Measurements from ENCODE around the gene SLC9A5. TPM values are rescaled to one million over a fixed set of nuclear protein-coding genes. Genes with fewer than 3 reads are reported as not detected.
A peak's percentile ranks its signal among the peaks of the same experiment; 100 is the strongest.

The SLC9A5 gene
- total RNA-seq, 1 donor from 2014 or later: 1.2 TPM

DNA sequence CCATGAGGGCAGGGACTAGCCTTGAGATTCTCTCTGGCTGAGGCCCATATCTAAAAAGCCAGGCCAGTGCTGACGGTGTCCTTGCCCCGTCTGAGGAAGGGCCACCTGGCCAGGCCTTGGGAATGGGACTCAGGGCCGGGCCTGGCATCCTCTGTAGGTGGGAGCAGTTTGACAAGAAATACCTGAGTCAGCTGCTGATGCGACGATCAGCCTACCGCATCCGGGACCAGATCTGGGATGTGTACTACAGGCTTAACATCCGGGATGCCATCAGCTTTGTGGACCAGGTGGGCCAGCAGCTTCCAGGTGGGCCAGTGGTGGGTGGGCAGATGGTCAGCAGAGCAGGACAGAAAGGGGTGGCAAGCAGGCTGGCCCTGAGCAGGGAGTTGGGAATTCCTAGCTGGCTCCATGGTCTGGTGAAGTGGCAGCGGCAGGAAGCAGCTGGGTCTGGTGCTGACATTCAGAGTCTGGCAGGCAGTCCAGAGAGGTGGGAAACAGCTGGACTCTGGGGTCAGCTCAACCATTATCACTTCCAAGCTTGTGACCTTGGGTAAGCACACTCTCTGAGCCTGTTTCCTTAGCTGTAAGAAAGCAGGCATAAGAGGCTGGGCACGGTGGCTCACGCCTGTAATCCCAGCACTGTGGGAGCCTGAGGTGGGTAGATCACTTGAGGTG is 9.5 kb downstream of the SLC9A5 start:
- peak; percentile 96 for DNase-seq

DNA sequence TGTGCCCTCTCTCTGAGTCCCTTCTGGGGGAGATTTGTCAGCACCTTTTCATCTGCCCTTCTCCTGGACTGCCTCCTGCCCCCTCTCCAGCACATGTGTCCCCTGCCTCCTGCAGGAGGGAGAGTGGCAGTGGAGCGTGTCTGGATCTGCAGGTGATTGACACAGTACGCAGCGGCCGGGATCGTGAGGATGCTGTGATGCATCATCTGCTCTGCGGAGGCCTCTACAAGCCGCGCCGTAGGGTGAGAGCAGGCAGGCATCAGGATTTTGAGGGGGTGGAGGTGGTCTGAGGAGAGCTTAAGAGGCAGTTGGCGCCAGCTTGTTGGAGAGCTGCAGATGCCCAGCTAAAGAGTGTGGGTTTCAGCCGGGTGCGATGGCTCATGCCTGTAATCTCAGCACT is 10.9 kb downstream of the SLC9A5 start:
- DNase-seq: no peak

DNA sequence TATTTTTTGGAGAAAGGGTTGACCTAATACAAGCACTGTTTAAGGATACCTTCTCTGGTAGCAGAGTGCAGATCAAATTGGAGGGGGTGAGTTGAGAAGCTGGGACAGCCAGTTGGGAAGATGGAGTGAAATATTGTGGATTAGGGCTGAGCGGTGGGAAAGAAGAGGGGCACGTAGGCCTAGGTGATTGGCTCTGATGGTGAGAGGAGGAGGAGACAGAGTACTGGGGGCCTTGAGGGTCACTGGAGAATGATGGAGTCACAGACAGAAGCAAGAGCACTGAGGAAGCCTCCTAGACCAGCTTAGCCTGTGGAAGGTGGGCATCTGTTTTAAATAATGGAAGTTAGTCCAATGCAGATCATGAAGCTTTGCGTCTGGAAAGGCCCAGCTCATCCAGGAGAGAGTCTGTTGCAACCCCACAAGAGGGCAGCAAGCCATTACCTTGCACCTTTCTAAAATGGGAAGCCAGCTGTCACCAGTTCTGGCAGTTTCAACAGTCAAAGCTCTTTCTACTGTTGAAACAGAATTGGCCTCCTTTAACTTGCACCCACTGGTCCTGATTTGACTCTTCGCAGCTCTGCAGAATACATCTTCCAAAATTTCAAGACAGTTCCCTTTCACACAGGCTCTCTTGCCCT is 11.8 kb downstream of the SLC9A5 start:
- peak; percentile 70 for DNase-seq

DNA sequence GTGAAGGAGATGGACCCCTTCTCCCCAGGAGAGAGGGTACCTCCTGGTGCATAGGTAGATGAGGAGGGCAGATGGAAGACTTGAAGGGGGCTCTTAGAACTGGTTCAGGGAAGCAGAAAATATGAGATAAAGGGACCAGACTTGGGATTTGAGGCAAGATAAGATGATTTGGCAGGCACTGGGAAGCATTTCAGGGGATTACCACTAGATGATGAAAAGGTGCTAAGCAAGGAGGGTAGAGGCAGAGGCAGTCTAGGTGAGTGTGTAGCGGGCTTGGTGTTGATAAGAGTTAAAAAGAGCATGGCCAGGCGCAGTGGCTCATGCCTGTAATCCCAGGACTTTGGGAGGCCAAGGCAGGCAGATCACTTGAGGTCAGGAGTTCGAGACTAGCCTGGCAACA is 14.4 kb downstream of the SLC9A5 start:
- no peak for DNase-seq

DNA sequence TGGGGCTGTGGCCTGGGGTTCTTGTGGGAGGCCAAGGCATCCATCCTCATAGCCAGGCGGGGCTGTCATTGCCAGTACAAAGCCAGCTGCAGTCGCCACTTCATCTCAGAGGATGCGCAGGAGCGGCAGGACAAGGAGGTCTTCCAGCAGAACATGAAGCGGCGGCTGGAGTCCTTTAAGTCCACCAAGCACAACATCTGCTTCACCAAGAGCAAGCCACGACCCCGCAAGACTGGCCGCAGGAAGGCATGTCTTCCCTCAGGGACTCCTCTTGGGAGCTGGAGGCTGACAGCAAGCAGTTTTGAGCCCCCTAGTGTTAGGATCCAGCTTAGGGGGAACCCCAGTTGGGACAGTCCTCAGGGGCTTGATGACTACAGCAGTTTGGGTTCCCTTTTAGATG is 15.5 kb downstream of the SLC9A5 start:
- DNase-seq: no peak

DNA sequence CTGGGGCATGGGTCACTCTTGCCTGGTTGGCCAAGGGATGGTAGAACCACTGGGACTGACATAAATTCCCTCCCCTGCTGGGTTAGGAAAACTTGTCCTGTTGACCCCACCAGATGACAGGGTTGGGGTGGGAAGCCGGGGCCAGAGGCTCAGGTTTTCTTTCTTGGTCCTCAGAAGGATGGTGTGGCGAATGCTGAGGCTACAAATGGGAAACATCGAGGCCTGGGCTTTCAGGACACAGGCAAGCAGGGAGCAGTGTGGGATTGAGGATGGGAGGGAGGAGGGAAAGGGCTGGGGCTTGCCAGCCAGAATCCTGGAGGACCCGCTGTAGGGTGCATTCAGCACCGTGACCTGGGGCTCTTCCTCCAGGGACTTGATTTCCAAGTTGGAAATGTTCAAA is 16.1 kb downstream of the SLC9A5 start:
- no peak for DNase-seq

DNA sequence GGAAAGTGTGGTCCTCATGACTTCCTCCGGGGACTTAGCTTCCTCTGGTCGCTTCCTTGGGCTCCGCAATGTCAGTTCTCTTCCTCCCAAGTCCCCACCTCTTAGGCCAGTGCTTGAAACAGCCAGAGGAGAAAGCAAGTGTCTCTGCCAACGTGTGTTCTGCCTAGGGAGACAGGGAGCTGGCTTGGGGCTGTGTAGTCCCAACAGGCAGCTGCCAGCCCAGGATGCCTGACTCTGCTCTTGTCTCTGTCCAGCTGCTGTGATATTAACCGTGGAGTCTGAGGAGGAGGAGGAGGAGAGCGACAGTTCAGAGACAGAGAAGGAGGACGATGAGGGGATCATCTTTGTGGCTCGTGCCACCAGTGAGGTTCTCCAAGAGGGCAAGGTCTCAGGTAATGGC is 17.1 kb downstream of the SLC9A5 start:
- no peak for DNase-seq

DNA sequence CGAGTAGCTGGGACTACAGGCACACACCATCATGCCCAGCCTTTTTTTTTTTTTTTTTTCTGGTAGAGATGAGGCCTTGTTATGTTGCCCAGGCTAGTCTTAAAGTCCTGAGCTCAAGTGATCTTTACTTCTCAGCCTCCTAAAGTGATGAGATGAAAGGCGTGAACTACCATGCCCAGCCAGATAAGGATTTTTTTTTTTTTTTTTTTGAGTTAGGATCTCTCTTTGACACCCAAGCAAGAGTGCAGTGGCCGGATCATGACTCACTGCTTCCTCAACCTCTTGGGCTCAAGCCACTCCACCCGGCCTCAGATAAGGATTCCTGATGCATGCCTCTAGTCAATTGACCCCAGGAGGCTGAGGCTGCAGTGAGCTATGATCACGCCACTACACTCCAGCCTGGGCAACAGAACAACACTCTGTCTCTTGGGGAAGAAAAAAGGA is 19.4 kb downstream of the SLC9A5 start:
- DNase-seq: peak; percentile 94

DNA sequence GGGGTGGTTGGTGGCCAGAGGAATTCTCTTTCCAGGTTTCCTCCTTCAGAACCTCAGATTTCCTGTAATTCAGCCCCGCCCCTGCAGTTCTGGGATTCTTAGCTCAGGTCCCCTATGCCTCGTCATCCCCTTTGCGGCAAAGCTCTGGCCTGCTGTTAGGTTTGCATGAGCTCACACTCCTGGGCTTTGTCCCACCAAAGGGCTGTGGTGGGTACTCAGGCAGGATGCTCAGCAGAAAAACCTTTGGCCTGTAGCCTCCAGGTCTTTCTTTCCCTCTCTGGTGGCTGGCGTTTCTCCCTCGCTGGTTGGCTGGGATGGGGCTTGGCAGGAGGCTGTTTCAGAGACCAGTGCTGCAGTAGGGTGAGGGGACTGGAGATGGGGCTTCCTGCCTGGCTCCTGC is 21.0 kb downstream of the SLC9A5 start:
- DNase-seq: peak; percentile 80

DNA sequence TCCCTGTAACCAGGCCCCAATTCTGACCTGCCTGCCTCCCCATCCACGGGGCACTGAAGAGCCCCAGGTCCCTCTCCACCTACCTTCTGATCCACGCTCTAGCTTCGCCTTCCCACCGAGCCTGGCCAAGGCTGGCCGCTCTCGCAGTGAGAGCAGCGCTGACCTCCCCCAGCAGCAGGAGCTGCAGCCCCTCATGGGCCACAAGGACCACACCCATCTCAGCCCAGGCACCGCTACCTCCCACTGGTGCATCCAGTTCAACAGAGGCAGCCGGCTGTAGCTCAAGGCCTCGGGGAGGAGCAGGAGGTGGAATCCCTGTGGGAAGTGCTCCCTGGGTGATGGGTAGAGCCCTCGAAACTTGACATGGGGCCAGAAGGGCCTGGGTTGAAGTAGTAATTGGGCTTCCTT is 22.2 kb downstream of the SLC9A5 start:
- no peak for DNase-seq

DNA sequence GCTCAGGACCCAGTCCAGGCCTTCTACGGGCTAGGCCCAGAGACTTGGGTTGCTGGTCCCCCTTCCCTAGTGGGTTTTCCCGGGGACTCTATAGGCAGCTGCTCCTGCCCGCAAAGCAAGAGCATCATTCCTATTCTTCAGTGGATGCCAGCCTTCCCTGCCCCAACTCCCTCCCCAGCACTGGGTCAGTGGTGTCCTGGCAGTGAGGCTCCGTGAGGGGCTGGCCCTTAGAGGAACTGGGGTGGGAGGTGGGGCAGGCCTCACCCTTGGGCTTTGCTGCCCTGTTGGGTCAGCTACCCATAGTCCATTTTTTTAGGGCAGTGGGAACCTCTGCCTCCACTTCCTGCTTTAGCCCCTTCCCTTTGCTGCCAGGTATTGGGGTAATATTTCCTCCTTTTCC is 22.7 kb downstream of the SLC9A5 start:
- no peak for DNase-seq

DNA sequence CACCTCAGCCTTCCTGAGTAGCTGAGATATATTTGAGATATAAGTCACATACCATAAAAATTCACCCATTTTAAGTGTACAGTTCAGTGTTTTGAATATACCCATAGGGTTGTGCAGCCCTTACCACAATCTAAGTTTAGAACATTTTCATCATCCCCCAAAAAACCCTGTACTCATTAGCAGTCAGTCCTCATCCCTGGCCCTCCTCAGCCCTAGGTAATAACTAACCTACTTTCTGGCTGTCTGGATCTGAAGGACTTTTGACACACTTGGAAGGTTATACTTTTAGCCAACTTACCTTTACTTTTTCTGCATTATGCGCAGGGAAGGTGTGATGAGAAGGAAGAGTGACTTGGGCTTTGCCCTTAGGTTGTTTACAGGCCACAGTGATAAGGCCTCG is 26.5 kb downstream of the SLC9A5 start:
- DNase-seq: no peak

DNA sequence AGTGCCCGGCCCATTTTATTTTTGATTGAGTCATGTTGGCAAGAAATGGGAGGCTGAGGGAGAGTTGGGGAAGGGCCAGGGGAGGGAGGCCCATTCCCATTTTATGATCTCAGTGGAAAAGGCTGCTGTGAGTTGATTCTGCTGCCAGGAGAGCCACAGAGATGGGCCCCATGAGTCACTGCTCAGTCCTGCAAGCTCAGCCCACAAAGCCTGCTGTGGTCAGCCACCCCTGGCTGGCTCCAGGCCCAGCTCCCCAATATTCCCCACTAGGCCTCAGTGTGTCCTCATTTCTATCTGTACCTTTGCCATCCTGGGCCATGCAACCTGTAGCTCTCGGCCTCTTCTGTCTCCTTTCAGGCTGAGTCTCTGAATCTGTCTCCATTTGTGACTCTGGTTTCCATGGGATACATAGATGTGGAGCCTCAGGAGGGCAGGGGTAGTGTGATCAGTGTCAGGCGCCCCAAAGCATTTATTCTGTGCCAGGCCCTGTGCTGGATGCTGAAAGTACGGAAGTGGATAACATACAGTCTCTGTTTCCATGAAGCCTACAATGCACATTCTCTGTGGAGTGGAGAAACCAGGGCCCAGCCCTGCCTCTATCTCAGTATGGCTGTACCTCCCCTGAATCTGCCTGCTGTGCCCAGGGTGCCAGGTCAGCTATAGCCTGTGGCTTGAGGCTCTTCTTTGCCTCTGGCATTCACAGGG is 28.7 kb downstream of the SLC9A5 start:
- DNase-seq: peak; percentile 87

DNA sequence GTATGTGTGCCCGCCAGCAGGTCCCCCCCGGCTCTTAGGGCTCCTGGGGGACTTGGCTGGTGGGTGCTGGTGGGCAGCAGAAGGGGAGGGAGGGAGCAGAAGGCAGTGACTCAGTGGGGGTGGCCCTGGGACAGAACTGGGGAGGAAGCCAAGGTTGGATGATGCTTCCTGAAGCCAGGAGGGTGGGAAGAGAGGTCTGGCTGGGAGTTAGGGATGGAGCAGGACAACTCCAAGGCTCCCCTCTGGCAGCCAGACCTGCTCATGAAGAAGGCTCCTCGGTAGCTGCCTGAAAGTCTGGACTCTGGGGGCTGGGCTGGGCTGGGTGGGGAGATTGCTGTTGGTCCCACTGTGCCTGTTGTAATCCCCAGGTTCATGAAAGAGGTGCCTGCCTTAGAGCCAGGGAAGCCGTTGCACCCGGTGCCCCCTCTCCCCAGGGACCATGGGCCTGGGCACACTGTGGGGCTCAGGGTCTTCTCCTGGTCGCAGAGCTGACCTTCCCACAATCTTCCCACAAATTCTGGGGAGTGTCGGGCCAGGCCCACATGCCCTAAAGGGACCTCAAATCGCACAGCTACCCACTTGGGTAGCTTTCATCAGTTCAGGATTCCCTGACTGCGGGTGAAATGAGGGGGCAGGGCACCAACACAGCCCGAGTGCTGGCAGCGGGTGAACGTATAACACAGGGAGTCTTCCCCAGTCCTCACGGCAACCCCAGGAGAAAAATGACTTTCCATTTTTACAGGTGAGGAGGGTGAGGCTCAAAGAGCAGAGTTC is 29.4 kb downstream of the SLC9A5 start:
- peak; percentile 67 for DNase-seq

DNA sequence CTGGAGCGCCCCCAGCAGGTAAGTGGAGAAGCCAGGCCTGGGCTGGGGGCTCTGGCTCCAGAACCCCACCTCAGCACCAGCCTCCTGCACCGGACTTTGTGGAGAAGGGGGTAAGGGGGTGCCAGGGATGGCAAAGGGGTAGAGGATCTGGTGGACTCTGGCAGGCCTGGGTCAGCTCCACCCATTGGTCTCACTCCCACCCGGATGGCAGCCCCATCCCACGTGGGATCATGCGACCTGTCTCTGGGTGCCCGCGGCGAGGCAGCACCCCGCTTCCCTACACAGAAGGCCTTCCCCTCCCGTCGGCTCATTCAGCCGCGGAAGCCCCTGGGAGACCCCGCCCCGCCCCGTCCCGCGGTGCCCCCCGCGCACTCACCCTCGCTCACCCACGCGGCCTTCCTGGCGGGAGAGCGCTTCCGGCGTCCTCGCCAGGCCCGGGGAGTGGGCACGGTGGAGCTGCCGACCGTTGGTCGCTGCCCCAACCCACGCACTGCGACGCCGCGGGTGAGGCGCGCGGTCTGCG is 30.1 kb downstream of the SLC9A5 start:
- DNase-seq: peak; percentile 27

DNA sequence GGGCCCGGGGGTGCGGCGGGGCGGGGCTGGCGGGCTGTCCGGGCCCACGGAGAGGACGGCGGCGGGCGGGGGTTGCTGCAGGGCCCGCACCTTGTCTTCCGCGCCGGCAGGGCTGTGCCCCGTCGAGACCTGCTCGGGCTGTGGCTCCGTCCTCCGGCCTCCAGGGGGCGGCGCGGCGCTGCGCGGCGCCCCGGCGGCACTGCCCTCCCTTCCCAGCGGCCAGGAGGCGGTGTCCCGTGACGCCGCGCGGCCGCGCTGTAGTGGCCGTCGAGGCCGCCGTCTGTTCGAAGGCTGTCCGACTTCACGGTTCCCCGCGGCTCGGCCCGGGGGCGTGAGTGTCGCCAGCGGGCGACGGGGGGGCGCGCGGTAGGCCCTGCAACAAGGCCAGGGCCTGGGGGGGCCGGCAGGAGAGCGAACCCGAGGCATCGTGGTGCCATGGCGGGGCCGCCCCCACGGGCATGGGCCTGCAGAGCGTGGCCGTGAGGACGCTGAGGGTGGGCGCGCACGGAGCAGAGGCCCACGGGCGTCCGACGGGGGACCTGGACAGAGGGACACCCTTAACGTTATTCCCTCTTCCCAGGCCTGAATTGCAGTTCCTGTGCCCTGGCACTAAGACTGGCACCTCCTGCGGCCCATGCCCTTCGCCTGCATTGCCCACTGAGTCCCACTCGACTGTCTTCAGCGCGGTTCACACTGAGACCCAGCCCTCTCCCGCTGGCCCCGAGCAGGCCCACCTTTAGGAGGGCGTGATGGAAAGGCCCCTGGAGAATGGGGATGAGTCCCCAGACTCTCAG is 30.7 kb downstream of the SLC9A5 start, which contains the start of gene PLEKHG4:
Gene PLEKHG4, plus strand, starts transcription at position 237 of the 794 bp plus-strand sequence. Its CDS starts 513 bp downstream, at position 750.
- DNase-seq: peak; percentile 86

DNA sequence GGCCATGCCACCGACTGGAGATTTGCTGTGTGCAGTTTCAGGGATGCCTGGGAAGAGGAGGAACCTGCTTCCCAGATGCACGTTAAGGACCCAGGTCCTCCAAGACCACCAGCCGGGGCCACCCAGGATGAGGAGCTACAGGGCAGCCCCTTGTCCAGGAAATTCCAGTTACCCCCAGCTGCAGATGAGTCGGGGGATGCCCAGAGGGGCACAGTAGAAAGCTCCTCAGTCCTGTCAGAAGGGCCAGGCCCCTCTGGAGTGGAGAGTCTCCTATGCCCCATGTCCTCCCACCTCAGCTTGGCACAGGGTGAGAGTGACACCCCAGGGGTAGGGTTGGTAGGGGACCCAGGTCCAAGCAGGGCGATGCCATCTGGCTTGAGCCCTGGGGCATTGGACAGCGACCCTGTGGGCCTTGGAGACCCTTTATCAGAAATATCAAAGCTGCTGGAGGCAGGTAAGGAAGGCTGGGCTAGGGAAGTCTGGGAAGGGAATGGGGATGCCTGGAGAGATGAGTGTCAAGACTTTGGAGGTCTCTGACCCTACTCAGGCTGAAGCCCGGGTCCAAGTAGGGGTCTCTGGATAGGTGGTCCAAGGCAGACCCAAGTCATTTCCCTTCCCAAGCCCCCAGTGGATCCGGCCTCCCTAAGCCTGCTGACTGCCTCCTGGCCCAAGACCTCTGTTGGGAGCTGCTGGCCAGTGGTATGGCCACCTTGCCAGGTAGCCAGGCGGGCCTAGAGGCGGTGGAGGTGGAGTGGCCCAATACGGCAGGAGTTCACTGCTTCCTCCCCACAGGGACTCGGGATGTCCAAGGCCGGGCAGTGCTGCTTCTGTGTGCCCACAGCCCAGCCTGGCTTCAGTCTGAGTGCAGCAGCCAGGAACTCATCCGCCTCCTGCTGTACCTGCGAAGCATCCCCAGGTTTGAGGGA is 31.6 kb downstream of the SLC9A5 start:
- DNase-seq: no peak

DNA sequence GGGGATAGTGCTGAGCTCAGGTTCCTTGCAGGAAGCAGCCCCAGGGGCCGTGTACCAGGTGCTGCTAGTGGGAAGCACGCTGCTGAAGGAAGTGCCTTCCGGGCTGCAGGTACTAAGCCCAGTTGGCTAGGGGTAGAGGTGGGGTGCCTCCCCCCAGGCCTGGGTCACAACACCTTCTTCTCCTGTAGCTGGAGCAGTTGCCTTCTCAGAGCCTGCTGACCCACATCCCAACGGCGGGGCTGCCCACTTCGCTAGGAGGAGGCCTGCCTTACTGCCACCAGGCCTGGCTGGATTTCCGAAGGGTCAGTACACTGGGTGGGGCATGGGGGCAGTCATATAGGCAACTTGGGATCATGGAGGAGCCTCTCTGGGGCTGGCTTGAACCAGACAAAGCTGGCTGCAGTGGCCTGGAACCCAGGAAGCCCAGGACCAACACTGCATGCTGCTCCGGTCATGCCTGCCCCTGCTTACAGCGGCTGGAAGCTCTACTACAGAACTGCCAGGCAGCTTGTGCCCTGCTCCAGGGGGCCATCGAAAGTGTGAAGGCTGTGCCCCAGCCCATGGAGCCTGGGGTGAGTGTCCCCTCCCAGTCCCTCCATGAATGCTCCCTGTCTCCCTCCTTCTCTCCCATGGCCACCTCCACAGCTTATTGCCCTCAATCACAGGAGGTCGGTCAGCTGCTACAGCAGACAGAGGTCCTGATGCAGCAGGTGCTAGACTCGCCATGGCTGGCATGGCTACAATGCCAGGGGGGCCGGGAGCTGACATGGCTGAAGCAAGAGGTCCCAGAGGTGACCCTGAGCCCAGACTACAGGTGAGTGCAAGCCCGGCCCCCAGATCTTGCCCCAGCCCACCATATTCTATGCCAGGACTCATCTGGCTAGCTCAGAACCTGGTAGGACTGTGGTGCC is 33.0 kb downstream of the SLC9A5 start:
- DNase-seq: no peak

DNA sequence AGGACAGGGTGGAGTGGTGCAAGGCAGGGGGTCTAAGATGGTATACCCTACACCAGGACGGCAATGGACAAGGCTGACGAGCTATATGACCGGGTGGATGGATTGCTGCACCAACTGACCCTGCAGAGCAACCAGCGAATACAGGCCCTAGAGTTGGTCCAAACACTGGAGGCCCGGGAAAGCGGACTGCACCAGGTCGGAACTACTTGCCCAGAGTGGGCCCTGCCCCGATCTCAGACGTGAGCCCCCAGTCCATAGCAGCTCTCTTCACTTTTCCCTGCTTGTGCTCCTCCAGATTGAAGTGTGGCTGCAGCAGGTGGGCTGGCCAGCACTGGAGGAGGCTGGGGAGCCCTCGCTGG is 33.6 kb downstream of the SLC9A5 start:
- DNase-seq: no peak
